Pancreas (tissue), 10 donors: ENCODE results near the gene B9D2. TPM values are rescaled to one million over a fixed set of nuclear protein-coding genes. Genes with fewer than 3 reads are reported as not detected.

Experiments used
- ATAC-seq, 4 donors: fragments of 200-7000 bp; cut with Tn5 transposase; one replicate each; pipeline versions ENCODE4 v1.8.0 to v1.9.1; 2020; ENCODE audit warnings: mild to moderate bottlenecking in 4 of 4, moderate library complexity in 4 of 4
- DNase-seq, 6 donors: peaks; one replicate each; pipeline ENCODE4 v3.0.0-alpha.2; 2020
- FAIRE-seq: peaks from 2 replicates; lab custom pipeline; 2012; peaks lifted over from hg19 to GRCh38; lab: Jason Lieb, UNC
- H3K27ac ChIP-seq, 4 donors: fragments of 200-600 bp; sonication (generic); 1 replicate in 3 of 4; 2 replicates in 1 of 4; pipeline versions ENCODE4 v1.5.0 to v1.8.0; 2020
- H3K27me3 ChIP-seq, 4 donors: fragments of 200-600 bp; one replicate each; pipeline ENCODE4 v1.8.0; 2021
- H3K36me3 ChIP-seq, 3 donors: fragments of 200-600 bp; sonication (generic) in 1 of 3; one replicate each; pipeline versions ENCODE4 v1.5.0 to v1.8.0; 2020 to 2021
- H3K4me1 ChIP-seq, 3 donors: fragments of 200-600 bp; one replicate each; pipeline ENCODE4 v1.8.0; 2021
- H3K4me3 ChIP-seq, 4 donors: fragments of 200-600 bp; sonication (generic) in 2 of 4; one replicate each; pipeline versions ENCODE4 v1.5.0 to v1.8.0; 2020 to 2021
- H3K9me3 ChIP-seq, 4 donors: fragments of 200-600 bp; one replicate each; pipeline ENCODE4 v1.8.0; 2021
- WGBS, 2 donors: extraction: QIAGEN DNeasy Blood & Tissue Kit; methylation state at CpG; one replicate each; pipeline ENCODE4 v1.1.7; 2013; 5-methylcytosine and 5-hydroxymethylcytosine counted together
- intact Hi-C, 3 donors: fragments of 100-400 bp; cut with DNase I; formaldehyde crosslinking; loops; one replicate each; pipeline versions ENCODE4 v1.11.1 to v1.14.2; 2022
- polyA plus RNA-seq, 2 donors: library from polyadenylated mRNA; stranded (reverse); fragments of 200-250 nt; gene quantifications; one replicate each; pipeline ENCODE4 v1.2.3, GENCODE V29; 2013
- total RNA-seq, 6 donors: library from RNA; stranded (reverse); fragmentation: NEBNext Ultra II Directional in 4 of 6; extraction: Animal tissue kit (Norgen Biotek cat#: 25700) in 4 of 6; gene quantifications; one replicate each; pipeline versions ENCODE4 v1.2.1 to v1.2.4, GENCODE V29; 2021 to 2023
- TF ChIP-seq, protein P1 (sequence below), 4 donors: fragments of 200-600 bp; sonication (generic) in 3 of 4; IDR thresholded peaks; one replicate each; pipeline versions ENCODE4 v1.5.0 to v1.8.0; 2021; ENCODE audit warnings: antibody characterized with exemption in 4 of 4
- donor health status: healthy with polysubstance abuse.
- donor health status: DM: no; HTN: no; CAD: no; lungs with moderate emphysema.
- donor health status: DM: no; HTN: no; CAD: no.
- donor health status: control.
- donor health status: control.
- donor health status: Bipolar disorder and iron deficiency.
- donor health status: DM: yes; HTN: yes; CAD: no.
- donor health status: DM: no; HTN: no; CAD: no.
- donor health status: DM: no; HTN: no; CAD: no.
- donor health status: DM: yes; HTN: yes; CAD: no.

B9D2 gene
- total and polyA plus RNA-seq, 8 donors: 1.5 to 7.5 (median 3.1) TPM

DNA sequence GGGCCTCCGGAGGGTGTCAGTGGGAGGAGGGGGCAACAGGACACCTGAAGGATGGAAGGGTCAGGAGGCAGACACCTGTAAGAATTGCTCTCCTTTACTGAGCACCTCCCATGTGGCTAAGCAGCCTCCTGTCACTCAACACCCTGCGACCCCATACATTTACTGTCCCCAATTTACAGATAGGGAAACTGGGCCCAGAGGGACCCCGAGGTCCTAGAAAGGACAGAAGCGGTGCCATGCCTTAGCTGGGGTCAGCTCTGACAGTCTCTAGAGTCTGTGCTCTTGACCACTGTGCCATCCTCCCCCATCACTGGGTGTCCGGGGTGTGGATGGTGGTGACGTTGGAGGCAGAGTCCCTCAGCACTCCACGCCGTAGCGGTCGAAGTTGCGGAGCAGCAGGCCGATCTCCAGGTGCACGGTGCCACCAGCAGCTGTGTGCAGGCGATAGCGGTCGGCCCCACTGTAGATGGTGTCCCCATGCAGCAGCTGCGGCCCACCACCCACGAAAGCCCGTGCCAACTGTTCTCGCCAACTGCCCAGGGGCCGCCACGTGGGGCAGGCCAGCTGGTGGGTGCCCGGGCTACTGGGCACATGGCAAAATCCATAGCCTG lies 9.5 kb downstream of the B9D2 start:
- peaks cover 0 to 5% (median 0%) of the 10 kb centered on the region in 3 donors for H3K4me1 ChIP-seq
- TF ChIP-seq, protein P1, sequence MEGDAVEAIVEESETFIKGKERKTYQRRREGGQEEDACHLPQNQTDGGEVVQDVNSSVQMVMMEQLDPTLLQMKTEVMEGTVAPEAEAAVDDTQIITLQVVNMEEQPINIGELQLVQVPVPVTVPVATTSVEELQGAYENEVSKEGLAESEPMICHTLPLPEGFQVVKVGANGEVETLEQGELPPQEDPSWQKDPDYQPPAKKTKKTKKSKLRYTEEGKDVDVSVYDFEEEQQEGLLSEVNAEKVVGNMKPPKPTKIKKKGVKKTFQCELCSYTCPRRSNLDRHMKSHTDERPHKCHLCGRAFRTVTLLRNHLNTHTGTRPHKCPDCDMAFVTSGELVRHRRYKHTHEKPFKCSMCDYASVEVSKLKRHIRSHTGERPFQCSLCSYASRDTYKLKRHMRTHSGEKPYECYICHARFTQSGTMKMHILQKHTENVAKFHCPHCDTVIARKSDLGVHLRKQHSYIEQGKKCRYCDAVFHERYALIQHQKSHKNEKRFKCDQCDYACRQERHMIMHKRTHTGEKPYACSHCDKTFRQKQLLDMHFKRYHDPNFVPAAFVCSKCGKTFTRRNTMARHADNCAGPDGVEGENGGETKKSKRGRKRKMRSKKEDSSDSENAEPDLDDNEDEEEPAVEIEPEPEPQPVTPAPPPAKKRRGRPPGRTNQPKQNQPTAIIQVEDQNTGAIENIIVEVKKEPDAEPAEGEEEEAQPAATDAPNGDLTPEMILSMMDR (IDR thresholded peaks at IDR 0.05): no peak
- DNase-seq: peak in 1 of 6 donors; percentile 50

DNA sequence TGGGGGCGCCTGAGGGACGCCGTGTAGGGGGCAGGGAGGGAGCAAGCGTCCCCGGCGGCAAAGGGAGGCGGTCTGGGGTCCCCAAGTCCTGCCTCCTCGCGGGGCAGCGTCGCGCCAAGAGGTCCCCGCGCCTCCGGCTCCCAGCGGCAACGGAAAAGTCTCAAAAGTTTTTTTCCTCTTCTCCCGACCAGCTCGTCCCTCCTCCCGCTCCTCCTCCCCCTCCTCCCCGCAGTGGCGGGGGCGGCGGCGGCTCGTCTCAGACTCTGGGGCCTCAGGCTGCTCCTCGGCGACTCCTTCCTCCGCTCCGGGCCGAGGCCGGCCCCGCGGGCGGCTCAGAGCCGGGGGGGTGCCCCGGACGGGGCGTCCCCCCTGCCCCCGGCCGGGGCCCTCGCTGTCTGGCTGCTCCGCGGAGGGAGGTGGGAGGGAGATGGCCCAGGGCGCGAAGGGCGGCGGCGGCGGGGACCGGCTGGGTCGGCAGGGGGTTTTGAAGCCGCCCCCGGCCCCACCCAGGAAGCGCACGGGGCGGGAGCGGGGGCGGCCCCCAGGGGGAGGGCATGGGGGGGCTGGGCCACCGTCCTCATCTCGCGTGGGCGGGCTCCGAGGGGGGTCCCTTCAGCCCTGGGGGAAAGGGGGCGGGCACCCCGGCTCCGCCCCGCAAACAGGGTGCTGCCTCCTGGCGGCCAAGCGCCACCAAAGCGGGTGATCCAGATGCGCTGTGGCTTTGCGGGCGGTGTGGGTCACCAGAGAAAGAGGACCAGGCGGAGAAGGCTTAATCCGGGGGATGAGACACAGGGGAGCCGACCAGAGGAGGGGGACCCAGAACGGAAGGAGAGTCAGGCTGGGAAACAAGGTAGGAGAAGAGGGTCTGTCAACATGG lies 10.2 kb downstream of the B9D2 start, which contains the start of gene TGFB1:
Gene TGFB1 (minus strand): TSS at position 457 of the 877 bp plus-strand sequence. CDS start 878 bp downstream, outside the sequence.
- ATAC-seq (peak; percentile 72 to 82 (median 80)), DNase-seq (peak; percentile 67 to 92 (median 84)), FAIRE-seq (no peak)
- Histone ChIP-seq H3K4me3 (peak within 1 kb of the TSS; percentile 57 to 79 (median 70)), H3K27ac (peak within 1 kb of the TSS in 2 of 4 donors; percentile 66 to 76), H3K27me3 (no peaks in the 10 kb centered on the region), H3K4me1 (peaks cover 0 to 5% (median 0%) of the 10 kb centered on the region in 3 donors), H3K9me3 (no peaks in the 10 kb centered on the region), H3K36me3 (no peaks in the 10 kb centered on the region)
- TF ChIP-seq, protein P1 (IDR thresholded peaks at IDR 0.05): peak; percentile 70 to 80 (median 80)
- WGBS, 2 donors: 1 to 3% methylated on average over 39 to 76 of the region's 78 CpGs
- intact Hi-C loops: no loop called here

More for the DNA sequence above, 9.5 kb downstream of the B9D2 start:
- FAIRE-seq (no peak), ATAC-seq (no peak)
- peak overlapping the region in 2 of 4 donors; percentile 65 to 79 for H3K4me3 ChIP-seq
- no peaks in the 10 kb centered on the region for H3K27me3 ChIP-seq
- intact Hi-C loops: no loop called here
- 86 to 87% methylated on average over 23 of the region's 23 CpGs for WGBS, 2 donors
- H3K27ac ChIP-seq: no peak overlapping the region
- no peaks in the 10 kb centered on the region for H3K36me3 ChIP-seq
- no peaks in the 10 kb centered on the region for H3K9me3 ChIP-seq

GRCh38 chr19:41352609-41353465 lies 11.1 kb downstream of the B9D2 start:
- H3K36me3 ChIP-seq: no peaks in the 10 kb centered on the region
- peak overlapping the region in 2 of 4 donors; percentile 66 to 76 for H3K27ac ChIP-seq
- no peaks in the 10 kb centered on the region for H3K9me3 ChIP-seq
- peak overlapping the region; percentile 57 to 79 (median 70) for H3K4me3 ChIP-seq
- H3K27me3 ChIP-seq: no peaks in the 10 kb centered on the region
- WGBS, 2 donors: 1% methylated on average over 70 to 71 of the region's 71 CpGs
- intact Hi-C loops: no loop called here
- peak in 5 of 6 donors; percentile 59 to 86 (median 71) for DNase-seq
- FAIRE-seq: no peak
- peaks cover 0 to 5% (median 0%) of the 10 kb centered on the region in 3 donors for H3K4me1 ChIP-seq
- ATAC-seq: peak; percentile 30 to 51 (median 46)
- TF ChIP-seq, protein P1 (IDR thresholded peaks at IDR 0.05): peak in 2 of 4 donors; percentile 15 to 20

GRCh38 chr19:41352279-41352608 lies 11.7 kb downstream of the B9D2 start:
- Histone ChIP-seq H3K9me3 (no peaks in the 10 kb centered on the region), H3K27me3 (no peaks in the 10 kb centered on the region), H3K27ac (no peak overlapping the region), H3K4me1 (peaks cover 0 to 5% (median 0%) of the 10 kb centered on the region in 3 donors), H3K36me3 (no peaks in the 10 kb centered on the region), H3K4me3 (peak overlapping the region; percentile 57 to 79 (median 70))
- FAIRE-seq (no peak), DNase-seq (no peak), ATAC-seq (no peak)
- intact Hi-C loops: no loop called here
- WGBS, 2 donors: 0% methylated on average over 11 to 12 of the region's 12 CpGs
- TF ChIP-seq, protein P1 (IDR thresholded peaks at IDR 0.05): no peak
